CD4-positive, alpha-beta T cell (primary cell): ENCODE data around the gene ESR2. TPM values are rescaled to one million over a fixed set of nuclear protein-coding genes. Genes with fewer than 3 reads are reported as not detected.

Experiments
- ATAC-seq: fragments of 200-7000 bp; cut with Tn5 transposase; one replicate; pipeline ENCODE4 v1.10.0; 2022; ENCODE audit warnings: mild to moderate bottlenecking; ENCODE audit not compliant: poor library complexity
- CTCF ChIA-PET: fragments of 350-600 bp; sonication (Branson Sonifier 250); formaldehyde crosslinking; loops from one replicate; lab custom pipeline; 2021; ENCODE audit warnings: antibody characterized with exemption, inconsistent platforms; lab: Charles Lee
- POLR2A ChIA-PET: fragments of 350-600 bp; sonication (Branson Sonifier 250); formaldehyde crosslinking; loops from one replicate; lab custom pipeline; 2021; ENCODE audit warnings: antibody characterized with exemption, inconsistent platforms; lab: Charles Lee
- DNase-seq, 14 experiments: peaks; one replicate each; pipeline ENCODE4 v3.0.0-alpha.2; 2013 to 2020; ENCODE audit warnings: mixed read lengths in 2 of 14
- H3K27ac ChIP-seq, 2 donors: one replicate each; pipeline versions ENCODE4 v1.5.1 to v1.7.0; 2013; ENCODE audit warnings: low read length in 2 of 2, low read depth in 1 of 2, mild to moderate bottlenecking in 1 of 2
- H3K27me3 ChIP-seq, 2 experiments: 1 replicate in 1 of 2; 2 replicates in 1 of 2; pipeline versions ENCODE4 v1.6.1 to v1.7.0; 2013; ENCODE audit warnings: low read length in 2 of 2, control low read depth in 1 of 2, mild to moderate bottlenecking in 1 of 2, moderate library complexity in 1 of 2; ENCODE audit not compliant: insufficient read depth in 2 of 2, control insufficient read depth in 1 of 2
- H3K36me3 ChIP-seq: one replicate; pipeline ENCODE4 v1.6.1; 2013; ENCODE audit warnings: low read length, control low read depth; ENCODE audit not compliant: insufficient read depth
- H3K4me1 ChIP-seq: one replicate; pipeline ENCODE4 v1.6.1; 2013; ENCODE audit warnings: low read length, control low read depth; ENCODE audit not compliant: insufficient read depth
- H3K4me3 ChIP-seq: one replicate; pipeline ENCODE4 v1.5.1; 2013; ENCODE audit warnings: mild to moderate bottlenecking, low read length, moderate library complexity
- H3K9me3 ChIP-seq, 2 experiments: 1 replicate in 1 of 2; 2 replicates in 1 of 2; pipeline versions ENCODE4 v1.6.1 to v1.7.0; 2013; ENCODE audit warnings: low read length in 2 of 2, mild to moderate bottlenecking in 2 of 2, control low read depth in 1 of 2, moderate library complexity in 1 of 2; ENCODE audit not compliant: control insufficient read depth in 1 of 2, insufficient read depth in 1 of 2
- H3K27ac Mint-ChIP-seq: one replicate; pipeline ENCODE4 v1.8.0; 2020; ENCODE audit warnings: mixed read lengths
- H3K27me3 Mint-ChIP-seq: one replicate; pipeline ENCODE4 v1.8.0; 2021; ENCODE audit warnings: mixed read lengths
- H3K36me3 Mint-ChIP-seq: one replicate; pipeline ENCODE4 v1.8.0; 2021; ENCODE audit warnings: low read depth, mixed read lengths
- H3K4me1 Mint-ChIP-seq: one replicate; pipeline ENCODE4 v1.8.0; 2021; ENCODE audit warnings: low read depth, mixed read lengths
- H3K4me3 Mint-ChIP-seq: one replicate; pipeline ENCODE4 v1.8.0; 2020; ENCODE audit warnings: mild to moderate bottlenecking, mixed read lengths
- H3K9me3 Mint-ChIP-seq: one replicate; pipeline ENCODE4 v1.8.0; 2020; ENCODE audit warnings: mixed read lengths
- intact Hi-C, 2 experiments: fragments of 100-400 bp; cut with DNase I in 1 of 2; cut with micrococcal nuclease in 1 of 2; formaldehyde crosslinking; loops; one replicate each; pipeline versions ENCODE4 v1.15.1 to v1.9.0; 2023 to 2025; cut with DNase I, micrococcal nuclease
- polyA plus RNA-seq, 2 donors: library from polyadenylated mRNA; unstranded; fragments of 120-200 nt; gene quantifications; one replicate each; pipeline ENCODE4 v1.2.1, GENCODE V29; 2013
- total RNA-seq, 174 experiments: library from RNA in 2 of 174; stranded (reverse) in 2 of 174; gene quantifications; one replicate each; pipeline ENCODE4 v1.2.3 and lab custom pipeline; 2021 to 2026
- TF ChIP-seq, protein P1 (sequence below): fragments of 200-600 bp; IDR thresholded peaks from one replicate; pipeline ENCODE4 v1.8.0; 2022; ENCODE audit warnings: antibody characterized with exemption, mild to moderate bottlenecking

Gene ESR2
- total RNA-seq (under 1 TPM in 1 of 2 experiments, not detected in 1; 0.08 TPM), total RNA-seq (lab: John Stamatoyannopoulos, UW) (0 to 12.5 (median 0.36) reads per million in 172 experiments)
- 1.4 TPM for polyA plus RNA-seq (2013, experiment 1 of 2)
- polyA plus RNA-seq (2013, experiment 2 of 2) = 1.8 TPM

DNA sequence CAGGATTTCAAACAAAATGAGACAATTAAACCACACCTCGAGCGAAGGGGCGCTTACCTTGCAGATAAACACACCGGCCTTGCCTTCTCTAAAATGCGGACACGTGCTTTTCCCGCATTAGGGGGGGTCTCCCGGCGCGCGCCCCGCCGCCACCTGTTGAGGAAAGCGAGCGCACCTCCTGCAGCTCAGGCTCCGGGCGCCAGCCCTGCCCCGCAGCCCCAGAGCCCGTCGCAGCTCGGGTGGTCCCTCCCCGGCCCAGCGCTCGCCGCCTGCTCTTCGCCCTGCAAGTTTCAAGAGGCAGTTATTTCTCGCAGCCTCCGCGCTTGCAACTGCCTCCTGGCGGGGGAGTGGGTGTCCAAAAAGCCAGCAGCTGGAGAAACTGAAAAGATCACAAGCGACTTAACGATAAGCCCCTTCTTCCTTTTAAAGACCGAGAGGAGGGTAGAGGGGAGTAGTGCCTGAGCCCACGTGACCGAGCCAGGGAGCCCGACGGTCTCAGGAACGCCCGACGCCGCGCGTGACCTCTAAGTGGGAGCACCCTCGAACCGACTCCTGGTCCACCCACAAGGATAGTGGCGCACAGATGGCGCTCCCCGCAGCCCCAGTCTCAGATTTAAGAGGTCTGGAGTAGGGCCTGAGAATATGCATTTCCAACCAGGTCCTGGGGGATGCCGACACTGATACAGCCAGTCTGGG lies at the start of gene ESR2:
ESR2 (minus strand) TSS at position 396 of the 696 bp plus-strand sequence. CDS start 11,386 bp downstream, outside the sequence.
- TF ChIP-seq, protein P1, sequence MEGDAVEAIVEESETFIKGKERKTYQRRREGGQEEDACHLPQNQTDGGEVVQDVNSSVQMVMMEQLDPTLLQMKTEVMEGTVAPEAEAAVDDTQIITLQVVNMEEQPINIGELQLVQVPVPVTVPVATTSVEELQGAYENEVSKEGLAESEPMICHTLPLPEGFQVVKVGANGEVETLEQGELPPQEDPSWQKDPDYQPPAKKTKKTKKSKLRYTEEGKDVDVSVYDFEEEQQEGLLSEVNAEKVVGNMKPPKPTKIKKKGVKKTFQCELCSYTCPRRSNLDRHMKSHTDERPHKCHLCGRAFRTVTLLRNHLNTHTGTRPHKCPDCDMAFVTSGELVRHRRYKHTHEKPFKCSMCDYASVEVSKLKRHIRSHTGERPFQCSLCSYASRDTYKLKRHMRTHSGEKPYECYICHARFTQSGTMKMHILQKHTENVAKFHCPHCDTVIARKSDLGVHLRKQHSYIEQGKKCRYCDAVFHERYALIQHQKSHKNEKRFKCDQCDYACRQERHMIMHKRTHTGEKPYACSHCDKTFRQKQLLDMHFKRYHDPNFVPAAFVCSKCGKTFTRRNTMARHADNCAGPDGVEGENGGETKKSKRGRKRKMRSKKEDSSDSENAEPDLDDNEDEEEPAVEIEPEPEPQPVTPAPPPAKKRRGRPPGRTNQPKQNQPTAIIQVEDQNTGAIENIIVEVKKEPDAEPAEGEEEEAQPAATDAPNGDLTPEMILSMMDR = no peak
- ATAC-seq (peak; percentile 43), DNase-seq (peak in 11 of 14 experiments; percentile 5 to 49 (median 19))
- no peaks in the 10 kb centered on the region for H3K9me3 ChIP-seq
- Mint-ChIP-seq H3K27me3 (peaks cover 50% of the 10 kb centered on the region), H3K9me3 (no peaks in the 10 kb centered on the region), H3K27ac (no peak within 1 kb of the TSS), H3K4me1 (peaks cover 15% of the 10 kb centered on the region), H3K36me3 (no peaks in the 10 kb centered on the region), H3K4me3 (peak within 1 kb of the TSS; percentile 82)
- H3K27me3 ChIP-seq = peaks cover 6 to 11% of the 10 kb centered on the region in 2 experiments
- POLR2A ChIA-PET = interaction anchor here (0.7 to 1.5 kb wide), 2 partner anchors 11 to 284 kb away, joined by 3 to 4 read pairs; no protein-coding TSS in a partner anchor
- H3K4me3 ChIP-seq = peak within 1 kb of the TSS; percentile 60
- no peak within 1 kb of the TSS for H3K27ac ChIP-seq
- intact Hi-C loops = loop anchor here (1.0 to 2.0 kb wide), 2 partner anchors 493 to 495 kb away; no protein-coding TSS in a partner anchor
- CTCF ChIA-PET = interaction anchor here (1.0 to 1.7 kb wide), 5 partner anchors 9 to 494 kb away, joined by 3 to 8 read pairs (median 4); no protein-coding TSS in a partner anchor
- no peaks in the 10 kb centered on the region for H3K36me3 ChIP-seq
- H3K4me1 ChIP-seq = peaks cover 18% of the 10 kb centered on the region

DNA sequence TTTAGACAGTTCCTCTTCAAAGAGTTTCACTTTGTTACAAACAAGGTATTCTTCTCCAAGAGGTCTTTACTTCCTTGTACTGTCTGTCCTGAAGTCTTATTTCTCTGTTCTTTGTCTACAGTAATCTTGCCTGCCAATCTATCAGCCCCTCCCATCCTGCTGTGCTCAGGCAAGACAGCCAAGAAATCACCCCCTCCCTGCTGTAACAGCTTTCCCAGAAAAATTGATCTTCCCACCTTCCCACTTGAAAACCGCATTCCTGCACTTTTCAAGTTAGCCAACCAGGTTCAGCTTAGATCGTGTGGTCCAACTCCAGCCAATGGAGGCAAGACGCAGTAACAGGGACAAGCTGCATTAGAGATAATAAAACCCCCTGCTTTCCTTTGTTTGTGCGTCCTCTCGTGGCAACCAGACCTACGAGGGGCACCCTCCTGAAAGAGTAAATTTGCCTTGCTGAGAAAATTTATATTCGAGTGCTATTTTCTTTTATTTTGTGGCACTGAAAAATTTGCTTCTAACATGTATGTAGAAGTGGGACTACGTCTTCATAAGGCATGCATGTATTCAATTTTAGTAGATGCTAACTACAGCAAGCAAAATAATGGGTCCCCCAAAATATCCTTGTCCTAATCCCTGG lies 46.5 kb upstream of the ESR2 start:
- Histone ChIP-seq H3K27ac (no peak overlapping the region), H3K4me1 (peaks cover 13% of the 10 kb centered on the region), H3K4me3 (no peak overlapping the region), H3K36me3 (no peaks in the 10 kb centered on the region), H3K9me3 (peaks cover 3 to 9% of the 10 kb centered on the region in 2 experiments), H3K27me3 (no peaks in the 10 kb centered on the region)
- Mint-ChIP-seq H3K4me3 (peak overlapping the region; percentile 46), H3K27ac (no peak overlapping the region), H3K4me1 (peaks cover 25% of the 10 kb centered on the region), H3K27me3 (no peaks in the 10 kb centered on the region), H3K36me3 (peaks cover 14% of the 10 kb centered on the region), H3K9me3 (peaks cover 3% of the 10 kb centered on the region)
- TF ChIP-seq, protein P1 = no peak
- ATAC-seq = no peak
- intact Hi-C loops = loop anchor here (2.0 to 5.0 kb wide), 3 partner anchors 136 to 552 kb away; no protein-coding TSS in a partner anchor
- ChIA-PET CTCF (no interaction called here), POLR2A (no interaction called here)
- no peak for DNase-seq

DNA sequence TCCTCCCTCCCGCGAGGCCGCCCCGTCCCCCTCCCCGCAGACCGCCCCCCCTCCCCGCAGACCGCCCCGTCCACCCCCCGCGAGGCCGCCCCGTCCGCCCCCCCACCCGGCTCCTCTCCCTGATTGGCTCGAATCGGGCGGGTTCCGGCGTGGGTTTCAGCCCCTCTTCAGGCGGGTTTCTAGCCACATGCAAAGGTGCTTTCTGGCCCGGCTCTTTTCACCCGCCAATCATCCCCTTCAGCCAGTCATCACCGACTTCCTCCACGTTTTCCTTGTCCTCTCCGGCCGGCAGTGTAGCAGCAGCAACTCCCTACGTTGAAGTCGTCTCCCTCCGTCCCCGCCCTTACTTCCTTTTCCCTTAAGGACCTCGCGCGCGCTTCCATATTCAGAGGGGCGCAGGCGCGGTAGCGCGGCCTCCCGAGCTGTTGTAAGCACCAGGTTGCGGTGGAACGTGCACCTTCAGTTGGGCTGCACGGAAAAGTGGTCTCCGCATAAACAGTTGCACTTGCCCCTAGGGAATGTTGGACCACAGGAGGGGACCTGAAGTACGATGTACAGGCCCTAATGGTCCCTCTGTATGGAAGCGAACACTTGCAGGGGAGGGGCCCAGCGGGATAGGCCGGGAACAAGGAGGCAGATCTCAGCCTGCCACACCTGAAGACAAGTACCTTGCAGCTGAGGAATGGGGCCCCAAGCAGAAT lies 44.6 kb upstream of the ESR2 start:
- ATAC-seq (peak; percentile 79), DNase-seq (peak; percentile 58 to 95 (median 80))
- Mint-ChIP-seq H3K36me3 (peaks cover 14% of the 10 kb centered on the region), H3K9me3 (peaks cover 3% of the 10 kb centered on the region), H3K27me3 (no peaks in the 10 kb centered on the region), H3K27ac (peak overlapping the region; percentile 84), H3K4me1 (peaks cover 25% of the 10 kb centered on the region), H3K4me3 (peak overlapping the region; percentile 97)
- Histone ChIP-seq H3K27ac (peak overlapping the region; percentile 57 to 64), H3K27me3 (no peaks in the 10 kb centered on the region), H3K36me3 (no peaks in the 10 kb centered on the region), H3K4me3 (peak overlapping the region; percentile 64), H3K9me3 (peaks cover 3 to 9% of the 10 kb centered on the region in 2 experiments), H3K4me1 (peaks cover 13% of the 10 kb centered on the region)
- intact Hi-C loops = no loop called here
- ChIA-PET POLR2A (interaction anchor here (0.6 to 2.8 kb wide), 10 partner anchors 27 to 795 kb away, joined by 3 to 22 read pairs (median 4); partner anchors contain the start of genes HSPA2, MTHFD1, WDR89 and ZBTB1), CTCF (interaction anchor here (0.6 to 1.8 kb wide), 3 partner anchors 35 to 172 kb away, joined by 4 to 5 read pairs (median 4); no protein-coding TSS in a partner anchor)
- TF ChIP-seq, protein P1 = no peak
